Activated CD8-positive, alpha-beta memory T cell treated with anti-CD3 and anti-CD28 coated beads, Interleukin-2, amount 50 U/mL, for 24 hours (primary cell): ENCODE data around the gene C12orf42.
"Not testable (repeated sequence)": the region's sequence is repeated elsewhere in the genome, so short reads cannot be mapped to it uniquely, and the experiment has no call there.

Experiments used
- DNase-seq: peaks from one replicate; pipeline ENCODE4 v3.0.0-alpha.2; 2020; ENCODE audit errors: extremely low read depth

The C12orf42 gene

DNA sequence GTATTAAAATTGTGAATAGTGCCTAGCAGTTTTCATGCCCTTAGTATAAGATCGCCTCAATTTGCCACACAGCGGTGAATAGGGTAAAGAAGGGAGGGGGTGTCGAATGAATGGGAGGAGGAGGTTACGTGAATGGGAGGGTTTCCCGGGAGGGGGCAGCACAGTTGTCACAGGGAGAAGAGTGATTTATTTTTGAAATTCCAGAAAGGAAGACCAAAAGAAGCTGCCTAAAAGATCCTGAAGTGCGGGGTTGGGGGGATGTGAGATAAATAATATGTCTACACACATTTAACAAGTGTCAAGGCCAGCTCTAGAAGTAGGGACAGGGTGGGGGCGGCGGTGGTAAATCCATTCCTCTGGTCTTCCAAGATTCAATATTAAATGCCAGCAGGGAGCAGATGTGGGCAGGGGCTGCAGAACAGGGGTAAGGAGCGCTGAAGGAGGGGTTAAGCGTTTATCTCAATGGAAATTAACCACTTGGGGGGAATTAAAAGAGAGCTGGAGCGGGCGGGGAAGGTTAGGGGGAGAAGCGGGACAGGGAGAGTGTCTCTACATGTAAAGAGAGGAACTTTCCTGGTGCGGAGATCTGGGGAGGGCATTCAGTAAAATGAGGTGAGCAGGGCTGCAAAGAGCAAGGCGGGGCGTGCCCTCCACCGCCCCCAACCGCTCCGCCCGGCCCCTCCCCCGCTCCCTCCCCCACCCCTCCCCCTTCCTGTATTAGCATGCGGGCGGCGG, 867 bp downstream of the C12orf42 start:
- no peak for DNase-seq

DNA sequence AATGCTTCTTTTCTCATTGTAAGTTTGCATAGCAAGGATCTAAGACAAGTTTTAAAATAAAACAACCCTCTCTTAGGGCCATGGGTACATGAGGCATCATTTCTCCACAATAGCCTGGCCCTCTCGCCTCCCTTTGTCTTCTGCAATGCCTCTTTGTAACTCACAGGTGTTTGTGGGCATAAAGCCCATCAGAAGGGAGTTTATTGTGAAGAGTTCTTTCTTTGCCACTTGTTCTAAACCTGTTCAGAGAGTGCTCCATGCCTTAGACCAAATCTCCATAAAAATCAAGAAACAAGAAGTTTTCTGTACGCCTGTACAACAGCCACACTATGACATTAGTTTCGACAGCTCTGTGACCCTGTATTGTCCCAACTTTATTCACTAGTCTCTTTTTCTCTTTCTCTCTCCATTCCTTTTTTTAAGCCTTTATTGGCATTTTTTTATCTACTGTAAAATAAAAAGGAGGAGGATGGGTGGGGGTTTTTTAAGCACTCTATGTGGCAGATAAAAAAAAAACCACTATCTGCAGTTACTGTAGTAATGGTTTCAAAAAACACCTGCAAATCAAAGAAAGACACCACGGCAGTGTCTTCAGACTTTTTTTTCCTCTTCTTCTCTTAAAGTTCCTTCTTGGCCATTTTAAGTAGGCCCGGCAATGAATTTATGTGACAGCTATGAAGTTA, 1.6 kb downstream of the C12orf42 start:
- DNase-seq, result no peak

DNA sequence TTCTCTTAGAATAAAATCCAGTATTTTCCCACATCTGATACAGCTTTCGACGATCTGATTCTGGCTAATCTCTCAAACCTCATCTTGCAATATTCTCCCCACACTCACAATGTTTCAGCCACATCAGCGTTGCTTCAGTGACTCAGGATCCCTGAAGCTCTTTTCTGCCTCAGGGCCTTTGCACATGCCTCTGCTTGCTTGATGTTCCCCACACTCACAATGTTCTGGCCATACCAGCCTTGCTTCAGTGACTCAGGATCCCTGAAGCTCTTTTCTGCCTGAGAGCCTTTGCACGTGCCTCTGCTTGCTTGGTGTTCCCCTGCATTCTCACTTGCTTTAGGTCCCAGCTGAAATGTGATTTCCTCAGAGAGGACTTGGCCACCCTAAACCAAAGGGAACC, 2.6 kb downstream of the C12orf42 start:
- DNase-seq, result no peak

DNA sequence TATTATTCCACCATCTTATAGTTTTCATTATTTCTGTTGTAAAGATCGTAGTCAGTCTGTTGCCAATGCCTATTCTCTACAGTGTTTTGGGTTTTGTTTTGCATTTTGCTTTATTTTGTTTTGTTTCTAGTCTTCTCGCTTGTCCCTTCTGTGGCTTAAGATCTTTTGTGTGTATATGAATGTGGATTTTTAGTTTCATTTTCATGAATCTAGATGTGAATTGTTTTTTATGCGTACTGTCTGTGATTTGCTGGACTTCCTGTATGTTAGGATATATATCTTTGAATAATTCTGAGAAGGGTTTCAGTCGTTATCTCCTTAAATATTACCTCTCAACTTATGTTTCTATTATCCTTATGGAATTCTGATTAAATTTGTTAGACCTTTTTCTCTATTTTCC, 13.4 kb downstream of the C12orf42 start:
- DNase-seq, result no peak

DNA sequence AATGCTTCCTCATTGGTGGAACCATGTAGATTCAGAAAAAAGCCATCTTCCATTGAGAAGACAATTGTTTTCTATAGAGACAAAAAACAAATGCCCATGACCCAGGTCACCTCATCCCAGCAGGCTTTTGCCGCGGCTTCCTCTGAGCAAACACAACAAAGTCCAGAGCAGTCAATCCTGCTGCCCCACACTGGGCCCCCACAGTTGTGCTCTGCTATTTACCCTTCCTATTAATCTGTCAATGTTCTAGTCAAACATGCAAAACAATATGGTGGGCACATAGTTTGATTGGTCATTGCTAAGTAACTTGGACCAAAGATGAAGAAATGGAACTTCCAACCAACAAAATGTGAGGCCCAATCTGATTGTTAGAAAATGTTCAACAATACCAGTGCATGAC, 20.7 kb downstream of the C12orf42 start:
- DNase-seq, result no peak

DNA sequence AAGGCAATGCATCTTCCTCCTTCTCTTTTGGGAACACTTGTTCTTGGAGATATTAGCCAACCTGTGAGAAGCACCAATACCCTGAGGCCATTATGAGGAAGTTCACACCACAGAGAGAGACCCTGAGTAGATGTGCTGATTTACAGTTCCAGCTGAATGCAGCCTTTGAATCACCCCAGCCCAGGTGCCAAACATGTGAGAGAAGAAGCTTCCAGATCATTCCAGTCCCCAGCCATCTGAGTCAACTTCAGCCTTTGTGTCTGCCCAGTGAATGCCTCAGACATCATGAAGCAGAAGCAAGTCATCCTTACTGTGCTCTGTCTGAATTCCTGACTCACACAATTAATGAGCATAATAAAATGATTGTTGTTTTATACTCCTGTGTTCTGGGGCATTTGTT, 25.1 kb downstream of the C12orf42 start:
- DNase-seq, result no peak

DNA sequence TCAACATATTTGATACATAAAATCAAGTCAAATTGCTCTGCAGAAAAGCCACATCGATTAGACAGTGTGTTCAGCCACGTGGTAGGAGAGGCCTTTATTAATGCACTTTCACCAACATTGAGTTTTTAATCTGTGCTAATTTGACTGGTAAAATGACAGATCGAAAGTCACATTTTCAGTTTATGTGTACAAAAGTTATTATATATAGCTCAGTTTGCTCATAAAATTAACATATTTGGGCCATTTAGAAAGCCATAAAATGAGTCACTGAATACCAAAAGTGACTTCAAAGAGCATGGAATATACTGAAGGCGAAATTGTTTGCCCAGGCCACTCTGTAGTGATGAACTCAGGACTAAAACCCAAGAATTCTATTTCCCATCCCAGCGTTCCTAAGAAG, 26.0 kb downstream of the C12orf42 start:
- DNase-seq, result no peak

DNA sequence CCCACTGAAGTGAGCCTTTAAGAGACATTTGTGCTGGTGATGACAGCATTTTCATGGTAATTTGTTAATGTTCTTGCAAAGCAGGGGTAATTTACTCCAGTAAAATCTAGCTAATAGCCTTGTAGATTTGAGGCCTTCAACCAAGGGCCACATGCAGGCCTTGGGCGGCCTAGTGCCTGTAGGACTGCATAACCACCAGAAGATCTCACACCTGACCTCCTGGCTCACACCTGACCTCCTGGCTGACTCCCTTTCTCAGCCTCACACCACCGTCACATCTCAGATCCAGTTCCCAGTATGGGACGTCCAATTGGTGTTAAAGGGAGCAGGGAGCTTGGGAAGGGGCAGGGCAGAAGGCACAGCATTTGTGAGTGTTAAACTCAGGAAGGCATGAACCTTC, 26.9 kb downstream of the C12orf42 start:
- DNase-seq, result no peak

DNA sequence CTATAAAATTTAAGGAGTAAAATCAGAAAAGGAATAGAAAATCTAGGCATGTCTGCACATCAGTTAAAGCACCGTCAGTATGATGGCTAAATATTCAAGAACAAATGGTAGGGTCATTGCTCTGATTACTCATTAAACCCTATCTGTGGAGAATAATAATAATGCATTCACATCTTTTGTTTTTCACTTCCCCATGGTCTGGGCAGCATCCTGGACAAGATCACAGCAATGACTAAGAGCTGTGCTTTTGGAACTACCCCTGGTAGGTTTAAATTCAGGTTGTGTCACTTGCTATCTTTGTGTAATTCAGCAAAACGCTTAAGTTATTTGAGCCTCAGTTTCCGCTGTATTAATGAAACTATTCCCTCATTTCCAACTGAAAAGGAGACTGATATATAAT, 33.1 kb downstream of the C12orf42 start:
- DNase-seq, result no peak

DNA sequence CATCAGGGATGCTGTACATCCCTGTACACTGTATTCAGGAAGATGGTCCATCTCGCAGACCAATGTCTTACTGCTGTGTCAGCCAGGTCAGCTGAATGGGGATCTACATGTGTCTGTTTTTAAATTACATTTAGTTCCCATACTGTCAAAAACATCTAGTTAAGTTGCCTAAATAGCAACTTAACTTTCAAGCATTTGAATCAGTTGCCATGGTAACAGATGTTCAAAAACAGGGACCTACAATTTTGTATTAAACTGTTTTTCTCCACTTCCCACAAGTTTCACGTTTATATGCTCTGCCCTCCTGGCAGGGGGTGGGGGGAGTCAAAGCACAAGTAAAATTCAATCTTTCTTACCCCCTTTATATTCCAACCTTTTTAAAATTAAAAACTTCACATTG, 38.3 kb downstream of the C12orf42 start:
- DNase-seq, result no peak

DNA sequence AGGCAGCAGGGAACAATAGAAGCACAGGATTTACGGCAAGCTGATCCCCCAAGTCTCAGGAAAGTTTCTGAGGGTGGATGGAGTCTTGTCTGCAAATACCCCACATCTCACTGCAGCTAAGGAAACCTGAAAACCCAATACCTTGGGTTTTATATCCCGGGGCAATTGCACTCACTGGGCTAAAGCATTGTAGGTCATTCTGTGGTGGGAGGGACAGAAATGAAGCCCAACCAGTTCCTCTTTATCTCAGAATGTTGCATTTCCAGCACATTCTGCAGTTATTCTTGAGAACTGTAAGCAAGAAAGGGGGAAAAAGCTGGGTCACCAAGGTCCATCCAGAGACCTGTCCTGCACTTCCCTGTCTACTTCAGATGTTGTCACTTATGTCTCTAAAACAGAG, 39.8 kb downstream of the C12orf42 start:
- DNase-seq, result no peak

DNA sequence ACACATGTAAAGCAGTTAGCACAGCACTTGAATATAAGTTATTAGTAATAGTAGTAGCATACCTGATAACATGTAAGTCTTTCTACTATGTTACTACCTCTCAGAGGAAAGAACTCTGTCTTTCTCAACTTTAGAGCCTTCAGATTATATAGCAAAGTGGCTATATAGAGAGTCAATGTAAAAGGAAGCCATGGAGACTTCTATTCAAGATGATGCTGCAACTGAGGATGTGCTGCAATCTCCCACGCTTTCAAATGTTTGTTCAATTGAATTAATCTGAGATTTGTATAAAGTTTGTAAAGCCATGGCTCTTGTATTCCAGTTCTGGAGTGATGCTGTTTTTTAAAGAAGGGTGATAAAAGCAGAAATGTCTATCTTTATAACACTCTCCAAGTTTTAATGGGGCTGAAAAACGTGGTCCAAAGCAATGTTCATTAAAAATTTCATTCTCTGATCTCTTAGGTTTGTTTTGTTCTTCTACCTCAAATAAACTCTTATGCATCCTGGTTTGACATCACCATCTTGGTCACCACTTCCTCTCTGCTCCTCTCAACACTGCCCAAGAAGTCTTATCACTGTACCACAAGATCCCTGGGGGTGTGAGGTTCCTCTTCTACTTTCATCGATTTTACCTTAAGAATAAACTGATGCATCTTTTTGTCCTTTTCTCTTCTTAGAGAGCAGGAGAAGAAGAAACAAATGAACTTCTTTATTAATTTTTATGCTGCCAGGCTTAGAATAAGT, 40.6 kb downstream of the C12orf42 start:
- DNase-seq, result no peak

DNA sequence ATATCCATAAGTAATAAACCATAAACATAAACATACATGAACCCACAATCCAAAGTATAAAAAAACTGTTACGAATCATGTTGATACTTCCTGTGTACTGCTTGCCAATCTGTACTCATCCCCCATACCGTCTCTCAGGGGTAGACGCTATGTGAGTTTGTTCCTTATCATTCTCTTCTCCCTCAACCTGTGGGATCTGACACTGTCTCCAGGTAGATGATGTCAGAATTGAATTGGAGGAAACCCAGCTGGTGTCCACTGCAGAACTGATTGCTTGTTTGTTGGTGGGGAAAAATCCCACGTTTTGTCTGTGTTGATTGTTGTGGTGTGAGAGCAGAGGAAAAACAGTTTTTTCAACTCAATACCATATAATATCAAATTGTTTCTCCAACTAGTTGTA, 50.8 kb downstream of the C12orf42 start:
- no peak for DNase-seq

DNA sequence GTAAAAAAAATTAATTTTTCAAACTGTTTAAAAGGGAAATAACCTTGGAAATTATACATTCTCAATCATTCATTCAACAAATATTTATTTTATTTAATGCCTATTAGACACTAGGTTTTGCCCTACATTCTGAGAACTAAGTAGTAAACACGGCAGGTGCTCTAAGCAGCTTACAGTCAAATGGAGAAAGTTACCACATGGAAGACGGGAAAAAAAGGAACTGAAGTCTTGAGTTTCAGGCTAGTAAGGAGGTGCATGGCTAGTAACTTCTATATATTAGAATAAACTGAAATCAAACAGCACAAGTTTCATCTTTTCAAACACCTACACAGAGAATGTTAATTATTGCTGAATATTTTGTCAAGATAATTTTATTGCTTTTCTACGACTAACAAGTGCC, 52.9 kb downstream of the C12orf42 start:
- no peak for DNase-seq

DNA sequence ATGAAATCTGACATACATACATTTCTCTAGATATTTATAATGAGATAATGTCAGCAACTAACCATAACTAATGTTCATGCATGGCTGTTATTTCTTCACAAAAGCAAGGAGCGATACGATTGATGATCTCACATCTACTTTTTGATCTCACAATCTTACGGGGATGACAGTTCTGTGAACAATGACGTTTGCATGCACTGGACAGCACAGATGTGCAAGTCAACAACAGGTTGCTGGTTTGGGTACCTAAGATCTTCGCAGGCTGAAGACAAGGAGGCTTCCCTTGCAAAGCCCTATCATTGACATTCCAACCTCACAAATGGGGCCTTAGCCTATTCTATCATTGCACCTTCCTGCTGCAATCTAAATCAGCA, 53.6 kb downstream of the C12orf42 start:
- no peak for DNase-seq

DNA sequence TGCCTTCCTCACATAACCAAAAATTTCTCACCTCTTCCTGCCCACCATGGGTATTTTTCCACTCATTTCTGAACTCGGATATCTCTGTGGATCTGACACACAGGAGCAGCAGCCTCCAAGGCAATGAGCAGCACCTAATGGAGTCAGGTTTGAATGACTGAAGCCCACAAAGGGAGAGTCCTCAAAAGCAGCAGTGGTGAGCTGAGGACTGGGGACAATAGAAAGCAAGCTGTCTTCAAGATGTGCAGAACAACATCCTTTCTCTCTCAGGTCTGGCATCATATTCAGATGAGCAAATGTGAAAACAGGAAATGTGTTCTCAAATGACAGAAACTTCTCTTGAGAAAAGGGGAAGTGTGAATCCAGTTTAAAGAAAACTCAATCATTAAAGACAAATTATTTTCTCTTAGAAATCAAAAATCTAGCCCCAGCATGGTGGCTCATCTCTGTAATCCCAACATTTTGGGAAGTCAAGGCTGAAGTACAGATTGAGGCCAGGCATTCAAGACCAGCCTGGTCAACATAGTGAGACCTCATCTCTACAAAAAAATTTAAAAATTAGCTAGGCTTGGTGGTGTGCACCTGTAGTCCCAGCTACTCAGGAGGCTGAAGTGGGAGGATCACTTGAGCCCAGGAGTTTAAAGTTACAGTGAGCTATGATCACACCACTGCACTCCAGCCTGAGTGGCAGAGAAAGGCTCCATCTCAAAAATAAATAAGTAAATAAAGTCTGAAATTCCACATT, 54.2 kb downstream of the C12orf42 start:
- DNase-seq, result peak; percentile 7

DNA sequence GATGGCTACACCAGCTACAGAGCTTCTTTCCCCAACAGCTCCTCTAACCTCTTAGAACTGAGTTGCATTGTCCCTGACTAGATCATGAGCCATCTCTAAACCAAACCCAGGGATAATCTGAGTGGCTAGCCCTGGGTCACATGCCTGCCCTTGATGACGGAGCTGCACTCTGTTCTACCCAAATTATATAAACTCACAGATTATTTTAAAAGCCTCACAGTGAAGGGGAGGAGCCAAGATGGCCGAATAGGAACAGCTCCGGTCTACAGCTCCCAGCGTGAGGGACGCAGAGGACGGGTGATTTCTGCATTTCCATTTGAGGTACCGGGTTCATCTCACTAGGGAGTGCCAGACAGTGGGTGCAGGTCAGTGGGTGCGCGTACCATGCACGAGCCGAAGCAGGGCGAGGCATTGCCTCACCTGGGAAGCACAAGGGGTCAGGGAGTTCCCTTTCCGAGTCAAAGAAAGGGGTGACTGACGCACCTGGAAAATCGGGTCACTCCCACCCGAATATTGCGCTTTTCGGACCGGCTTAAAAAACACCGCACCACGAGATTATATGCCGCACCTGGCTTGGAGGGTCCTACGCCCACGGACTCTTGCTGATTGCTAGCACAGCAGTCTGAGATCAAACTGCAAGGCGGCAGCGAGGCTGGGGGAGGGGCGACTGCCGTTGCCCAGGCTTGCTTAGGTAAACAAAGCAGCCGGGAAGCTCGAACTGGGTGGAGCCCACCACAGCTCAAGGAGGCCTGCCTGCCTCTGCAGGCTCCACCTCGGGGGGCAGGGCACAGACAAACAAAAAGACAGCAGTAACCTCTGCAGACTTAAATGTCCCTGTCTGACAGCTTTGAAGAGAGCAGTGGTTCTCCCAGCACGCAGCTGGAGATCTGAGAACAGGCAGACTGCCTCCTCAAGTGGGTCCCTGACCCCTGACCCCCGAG, 61.3 kb downstream of the C12orf42 start:
- DNase-seq, result not testable (repeated sequence)

DNA sequence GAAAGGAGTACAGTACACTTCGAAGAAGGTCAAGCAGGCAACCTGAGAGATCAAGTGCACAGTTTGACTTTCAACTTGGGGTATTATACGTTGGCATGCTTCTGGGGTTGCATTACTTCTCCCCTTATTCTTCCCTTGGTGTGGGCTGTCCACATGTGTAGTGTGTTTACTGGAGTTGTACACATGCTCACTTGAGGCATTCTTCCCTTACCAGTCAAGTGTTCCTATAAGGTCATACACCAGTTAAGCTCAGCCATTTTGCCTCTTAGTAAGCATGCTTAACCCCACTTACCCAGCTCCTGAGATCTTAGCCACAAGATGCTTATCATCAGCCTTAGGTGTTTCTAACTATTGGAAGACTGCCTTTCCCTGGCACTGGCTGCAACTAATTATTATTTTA, 63.8 kb downstream of the C12orf42 start:
- DNase-seq, result no peak

DNA sequence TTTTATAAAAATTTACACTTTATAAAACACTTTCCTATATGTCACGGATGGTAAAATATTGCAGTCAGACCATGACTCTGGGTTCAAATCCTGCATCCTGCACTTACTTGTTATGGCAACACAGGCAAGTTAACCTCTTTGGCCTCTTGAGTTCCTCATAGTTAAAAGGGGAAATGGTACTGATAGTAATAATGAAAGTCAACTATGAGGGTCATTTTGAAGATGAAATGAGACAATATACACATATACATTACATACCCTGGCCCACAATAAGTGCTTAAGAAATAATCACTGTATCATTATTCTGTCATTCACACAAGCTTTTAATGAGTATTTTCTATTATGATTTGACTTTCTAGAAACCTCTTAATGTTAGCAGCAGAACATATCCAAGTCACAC, 64.4 kb downstream of the C12orf42 start:
- DNase-seq, result no peak

DNA sequence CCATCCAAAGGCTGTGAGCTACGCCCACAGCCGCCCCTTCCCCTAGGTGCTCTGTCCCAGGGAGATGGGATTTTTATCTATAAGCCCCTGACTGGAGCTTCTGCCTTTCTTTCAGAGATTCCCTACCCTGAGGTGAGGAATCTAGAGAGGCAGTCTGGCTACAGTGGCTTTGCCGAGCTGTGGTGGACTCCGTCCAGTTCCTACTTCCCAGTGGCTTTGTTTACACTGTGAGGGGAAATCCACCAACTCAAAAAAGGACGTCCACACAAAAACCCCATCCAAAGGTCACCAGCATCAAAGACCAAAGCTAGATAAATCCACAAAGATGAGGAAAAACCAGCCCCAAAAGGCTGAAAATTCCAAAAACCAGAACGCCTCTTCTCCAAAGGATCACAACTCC, 70.1 kb downstream of the C12orf42 start:
- not testable (repeated sequence) for DNase-seq
